ENCODE data around the gene PLCG2.

The PLCG2 gene

DNA sequence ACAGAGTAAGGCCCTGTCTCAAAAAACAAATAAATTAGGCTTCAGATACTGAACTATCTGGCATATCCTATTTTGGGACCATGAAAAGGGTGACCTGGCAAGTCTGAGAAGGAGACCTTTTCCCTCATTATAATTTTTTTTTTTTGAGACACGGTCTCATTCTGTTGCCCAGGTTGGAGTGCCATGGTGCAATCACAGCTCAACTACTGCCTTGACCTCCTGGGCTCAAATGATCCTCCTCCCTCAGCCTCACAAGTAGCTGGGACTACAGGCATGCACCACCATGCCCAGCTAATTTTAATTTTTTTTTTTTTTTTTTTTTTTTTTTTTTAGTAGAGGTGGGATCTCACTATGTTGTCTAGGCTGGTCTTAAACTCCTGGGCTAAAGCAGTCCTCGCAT lies 37.3 kb downstream of the PLCG2 start:
- Histone ChIP-seq H3K27me3 (ENCODE audit: insufficient read depth, poor library complexity, severe bottlenecking) (no peaks in the 10 kb centered on the region), H3K4me3 (replicated peaks; ENCODE audit: insufficient read depth, low read length) (no peak overlapping the region), H3K27ac (replicated peaks) (no peak overlapping the region; the same call in 1 of the 2 replicates)
- no peak for TF ChIP-seq SPI1 (IDR thresholded peaks at IDR 0.05; ENCODE audit: borderline replicate concordance, low read depth)
- TF ChIP-seq GABPA (IDR thresholded peaks at IDR 0.05; ENCODE audit: low read depth) = no peak
- TF ChIP-seq POLR2AphosphoS5 (IDR thresholded peaks at IDR 0.05; ENCODE audit: low read depth) = no peak
- TF ChIP-seq, protein P1, sequence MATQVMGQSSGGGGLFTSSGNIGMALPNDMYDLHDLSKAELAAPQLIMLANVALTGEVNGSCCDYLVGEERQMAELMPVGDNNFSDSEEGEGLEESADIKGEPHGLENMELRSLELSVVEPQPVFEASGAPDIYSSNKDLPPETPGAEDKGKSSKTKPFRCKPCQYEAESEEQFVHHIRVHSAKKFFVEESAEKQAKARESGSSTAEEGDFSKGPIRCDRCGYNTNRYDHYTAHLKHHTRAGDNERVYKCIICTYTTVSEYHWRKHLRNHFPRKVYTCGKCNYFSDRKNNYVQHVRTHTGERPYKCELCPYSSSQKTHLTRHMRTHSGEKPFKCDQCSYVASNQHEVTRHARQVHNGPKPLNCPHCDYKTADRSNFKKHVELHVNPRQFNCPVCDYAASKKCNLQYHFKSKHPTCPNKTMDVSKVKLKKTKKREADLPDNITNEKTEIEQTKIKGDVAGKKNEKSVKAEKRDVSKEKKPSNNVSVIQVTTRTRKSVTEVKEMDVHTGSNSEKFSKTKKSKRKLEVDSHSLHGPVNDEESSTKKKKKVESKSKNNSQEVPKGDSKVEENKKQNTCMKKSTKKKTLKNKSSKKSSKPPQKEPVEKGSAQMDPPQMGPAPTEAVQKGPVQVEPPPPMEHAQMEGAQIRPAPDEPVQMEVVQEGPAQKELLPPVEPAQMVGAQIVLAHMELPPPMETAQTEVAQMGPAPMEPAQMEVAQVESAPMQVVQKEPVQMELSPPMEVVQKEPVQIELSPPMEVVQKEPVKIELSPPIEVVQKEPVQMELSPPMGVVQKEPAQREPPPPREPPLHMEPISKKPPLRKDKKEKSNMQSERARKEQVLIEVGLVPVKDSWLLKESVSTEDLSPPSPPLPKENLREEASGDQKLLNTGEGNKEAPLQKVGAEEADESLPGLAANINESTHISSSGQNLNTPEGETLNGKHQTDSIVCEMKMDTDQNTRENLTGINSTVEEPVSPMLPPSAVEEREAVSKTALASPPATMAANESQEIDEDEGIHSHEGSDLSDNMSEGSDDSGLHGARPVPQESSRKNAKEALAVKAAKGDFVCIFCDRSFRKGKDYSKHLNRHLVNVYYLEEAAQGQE (IDR thresholded peaks at IDR 0.05; ENCODE audit: insufficient replicate concordance, low read depth) = no peak
- TF ChIP-seq, protein P2, sequence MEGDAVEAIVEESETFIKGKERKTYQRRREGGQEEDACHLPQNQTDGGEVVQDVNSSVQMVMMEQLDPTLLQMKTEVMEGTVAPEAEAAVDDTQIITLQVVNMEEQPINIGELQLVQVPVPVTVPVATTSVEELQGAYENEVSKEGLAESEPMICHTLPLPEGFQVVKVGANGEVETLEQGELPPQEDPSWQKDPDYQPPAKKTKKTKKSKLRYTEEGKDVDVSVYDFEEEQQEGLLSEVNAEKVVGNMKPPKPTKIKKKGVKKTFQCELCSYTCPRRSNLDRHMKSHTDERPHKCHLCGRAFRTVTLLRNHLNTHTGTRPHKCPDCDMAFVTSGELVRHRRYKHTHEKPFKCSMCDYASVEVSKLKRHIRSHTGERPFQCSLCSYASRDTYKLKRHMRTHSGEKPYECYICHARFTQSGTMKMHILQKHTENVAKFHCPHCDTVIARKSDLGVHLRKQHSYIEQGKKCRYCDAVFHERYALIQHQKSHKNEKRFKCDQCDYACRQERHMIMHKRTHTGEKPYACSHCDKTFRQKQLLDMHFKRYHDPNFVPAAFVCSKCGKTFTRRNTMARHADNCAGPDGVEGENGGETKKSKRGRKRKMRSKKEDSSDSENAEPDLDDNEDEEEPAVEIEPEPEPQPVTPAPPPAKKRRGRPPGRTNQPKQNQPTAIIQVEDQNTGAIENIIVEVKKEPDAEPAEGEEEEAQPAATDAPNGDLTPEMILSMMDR (IDR thresholded peaks at IDR 0.05; ENCODE audit: insufficient read depth, low read length) = no peak
- no peak for DNase-seq (ENCODE audit: low read depth in 1 of 2, low spot score in 1 of 2)

DNA sequence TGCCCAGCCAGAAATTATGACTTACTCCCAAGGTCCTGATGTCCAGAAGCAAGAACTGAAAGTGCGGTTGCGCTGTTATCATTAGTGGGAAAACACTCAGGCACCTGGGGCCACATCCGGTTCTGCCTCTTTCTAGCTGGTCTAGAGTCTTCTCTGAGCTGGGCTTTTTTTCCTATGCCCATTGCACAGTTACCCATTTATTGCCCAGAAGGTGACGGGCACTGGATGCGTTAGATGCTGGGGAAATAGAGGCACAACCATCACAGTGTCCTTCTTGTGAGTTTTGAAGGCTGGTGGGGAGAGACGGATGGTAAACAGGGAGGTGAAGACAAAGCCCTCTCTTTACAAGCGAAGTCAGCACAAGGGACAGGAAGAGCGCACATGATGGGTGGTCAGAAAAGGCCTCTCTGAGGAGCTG lies 37.7 kb downstream of the PLCG2 start:
- peak overlapping the region; percentile 70 for H3K27ac ChIP-seq (replicated peaks)
- no peak overlapping the region for H3K4me3 ChIP-seq (replicated peaks; ENCODE audit: insufficient read depth, low read length)
- TF ChIP-seq, protein P2 (IDR thresholded peaks at IDR 0.05; ENCODE audit: insufficient read depth, low read length) = no peak
- TF ChIP-seq SPI1 (IDR thresholded peaks at IDR 0.05; ENCODE audit: borderline replicate concordance, low read depth) (no peak), GABPA (IDR thresholded peaks at IDR 0.05; ENCODE audit: low read depth) (no peak), POLR2AphosphoS5 (IDR thresholded peaks at IDR 0.05; ENCODE audit: low read depth) (no peak)
- TF ChIP-seq, protein P1 (IDR thresholded peaks at IDR 0.05; ENCODE audit: insufficient replicate concordance, low read depth) = no peak
- DNase-seq (ENCODE audit: low read depth in 1 of 2, low spot score in 1 of 2) = no peak
- no peaks in the 10 kb centered on the region for H3K27me3 ChIP-seq (ENCODE audit: insufficient read depth, poor library complexity, severe bottlenecking)

DNA sequence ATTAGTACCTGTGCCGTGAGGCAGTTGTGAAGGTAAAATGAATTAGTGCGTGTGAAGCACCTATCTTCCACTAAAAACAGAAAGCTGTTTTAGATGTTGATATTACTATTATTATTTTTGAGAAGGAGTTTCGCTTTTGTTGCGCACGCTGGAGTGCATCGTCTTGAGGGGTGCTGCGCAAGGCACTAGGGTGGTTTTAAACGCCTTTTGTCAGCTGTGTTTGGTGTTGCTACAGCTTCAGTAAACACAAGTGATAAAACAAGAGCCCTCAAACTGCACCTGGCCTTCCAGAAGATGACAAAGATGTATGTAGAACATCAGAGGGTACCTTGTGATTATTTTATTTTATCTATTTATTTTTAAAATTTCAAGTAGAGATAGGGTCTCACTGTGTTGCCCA lies 38.2 kb downstream of the PLCG2 start:
- H3K27me3 ChIP-seq (ENCODE audit: insufficient read depth, poor library complexity, severe bottlenecking) = no peaks in the 10 kb centered on the region
- peak overlapping the region; percentile 70 for H3K27ac ChIP-seq (replicated peaks)
- no peak for DNase-seq (ENCODE audit: low read depth in 1 of 2, low spot score in 1 of 2)
- TF ChIP-seq GABPA (IDR thresholded peaks at IDR 0.05; ENCODE audit: low read depth) (no peak), SPI1 (IDR thresholded peaks at IDR 0.05; ENCODE audit: borderline replicate concordance, low read depth) (no peak)
- TF ChIP-seq, protein P2 (IDR thresholded peaks at IDR 0.05; ENCODE audit: insufficient read depth, low read length) = no peak
- no peak overlapping the region for H3K4me3 ChIP-seq (replicated peaks; ENCODE audit: insufficient read depth, low read length)
